H1 (cell line): ENCODE results near the gene MMEL1. TPM values are rescaled to one million over a fixed set of nuclear protein-coding genes. Genes with fewer than 3 reads are reported as not detected.

Source experiments
- CTCF ChIA-PET: fragments of 300-600 bp; sonication (Branson Sonifier 250); formaldehyde crosslinking; loops from one replicate; lab custom pipeline; 2021; ENCODE audit not compliant: partially characterized antibody; lab: Charles Lee
- POLR2A ChIA-PET: fragments of 300-600 bp; sonication (Branson Sonifier 250); formaldehyde crosslinking; loops from one replicate; lab custom pipeline; 2021; ENCODE audit warnings: inconsistent platforms; ENCODE audit not compliant: partially characterized antibody; lab: Charles Lee
- DNase-seq, 2 experiments: peaks; one replicate each; pipeline versions ENCODE4 v3.0.0 to v3.0.0-alpha.2; 2010 to 2022; ENCODE audit warnings: low spot score in 2 of 2, low read depth in 1 of 2, mixed read lengths in 1 of 2
- FAIRE-seq: peaks from 2 replicates; lab custom pipeline; 2011; peaks lifted over from hg19 to GRCh38; lab: Jason Lieb, UNC
- H2AFZ ChIP-seq: 2 replicates; pipeline ENCODE4 v1.8.1; 2012; ENCODE audit warnings: low read length, inconsistent platforms
- H2AK5ac ChIP-seq: 2 replicates; pipeline ENCODE4 v1.6.1; 2013; ENCODE audit warnings: low read depth, low read length
- H2BK120ac ChIP-seq: replicated peaks from 2 replicates; pipeline ENCODE3; 2013; ENCODE audit warnings: low read depth, low read length, inconsistent platforms
- H2BK12ac ChIP-seq: 2 replicates; pipeline ENCODE4 v1.6.1; 2013; ENCODE audit warnings: low read depth, low read length
- H2BK15ac ChIP-seq: 2 replicates; pipeline ENCODE4 v1.6.1; 2013; ENCODE audit warnings: low read length
- H2BK20ac ChIP-seq: 2 replicates; pipeline ENCODE4 v1.6.1; 2013; ENCODE audit warnings: low read length
- H2BK5ac ChIP-seq: 2 replicates; pipeline ENCODE4 v1.6.1; 2013; ENCODE audit warnings: low read depth, low read length
- H3K14ac ChIP-seq: 2 replicates; pipeline ENCODE4 v1.6.1; 2013; ENCODE audit warnings: inconsistent platforms; ENCODE audit not compliant: insufficient read length
- H3K18ac ChIP-seq: 2 replicates; pipeline ENCODE4 v1.6.1; 2013; ENCODE audit warnings: low read length; ENCODE audit errors: extremely low read depth
- H3K23ac ChIP-seq: 2 replicates; pipeline ENCODE4 v1.6.1; 2013; ENCODE audit warnings: inconsistent platforms; ENCODE audit not compliant: insufficient read length
- H3K23me2 ChIP-seq: 2 replicates; pipeline ENCODE4 v1.6.1; 2013; ENCODE audit warnings: low read depth, low read length
- H3K27ac ChIP-seq: 2 replicates; pipeline ENCODE4 v1.6.1; 2011; ENCODE audit warnings: low read depth, low read length, inconsistent platforms
- H3K27me3 ChIP-seq, 4 experiments: replicated peaks in 1 of 4; 1 replicate in 1 of 4; 2 replicates in 3 of 4; pipeline versions ENCODE4 v1.6.1 to v1.8.1; 2011 to 2013; ENCODE audit warnings: low read length in 3 of 4, mild to moderate bottlenecking in 3 of 4, inconsistent platforms in 2 of 4, mixed read lengths in 2 of 4, moderate library complexity in 1 of 4; ENCODE audit not compliant: control insufficient read depth in 3 of 4, insufficient read depth in 3 of 4; ENCODE audit errors: extremely low read depth in 1 of 4
- H3K36me3 ChIP-seq, 4 experiments: 2 replicates each; pipeline versions ENCODE4 v1.6.1 to v1.8.1; 2011 to 2013; ENCODE audit warnings: mild to moderate bottlenecking in 4 of 4, low read length in 3 of 4, moderate library complexity in 2 of 4, control low read depth in 1 of 4, inconsistent platforms in 1 of 4; ENCODE audit not compliant: insufficient read depth in 4 of 4, control insufficient read depth in 2 of 4
- H3K4ac ChIP-seq: replicated peaks from 2 replicates; pipeline ENCODE3; 2013; ENCODE audit warnings: low read length, low read depth, mixed read lengths, inconsistent platforms; ENCODE audit not compliant: insufficient read length
- H3K4me1 ChIP-seq, 4 experiments: replicated peaks in 1 of 4; 1 replicate in 1 of 4; 2 replicates in 3 of 4; pipeline versions ENCODE4 v1.6.1 to v1.8.1; 2011 to 2013; ENCODE audit warnings: low read length in 3 of 4, inconsistent platforms in 2 of 4, mixed read lengths in 1 of 4; ENCODE audit not compliant: insufficient read depth in 4 of 4, control insufficient read depth in 3 of 4
- H3K4me2 ChIP-seq, 2 experiments: 2 replicates each; pipeline versions ENCODE4 v1.6.1 to v1.8.1; 2011 to 2013; ENCODE audit warnings: low read depth in 2 of 2, low read length in 2 of 2, control low read depth in 1 of 2, inconsistent platforms in 1 of 2, mild to moderate bottlenecking in 1 of 2; ENCODE audit not compliant: insufficient read depth in 1 of 2
- H3K4me3 ChIP-seq, 4 experiments: fragments of 200-600, 300-600 bp in 1 of 4; sonication (generic), shearing (Covaris generic), sonication (Bioruptor Twin) in 1 of 4; 2 replicates each; pipeline versions ENCODE4 v1.5.1 to v1.8.1; 2011 to 2016; ENCODE audit warnings: low read length in 4 of 4, low read depth in 3 of 4, control low read depth in 2 of 4, inconsistent platforms in 2 of 4, mild to moderate bottlenecking in 2 of 4, mixed read lengths in 1 of 4, moderate library complexity in 1 of 4; ENCODE audit not compliant: insufficient read depth in 2 of 4; ENCODE audit errors: extremely low read depth in 1 of 4
- H3K56ac ChIP-seq: replicated peaks from 2 replicates; pipeline ENCODE3; 2013; ENCODE audit warnings: low read depth, mild to moderate bottlenecking, mixed read lengths, low read length, inconsistent platforms; ENCODE audit not compliant: insufficient read length
- H3K79me1 ChIP-seq: 2 replicates; pipeline ENCODE4 v1.6.1; 2013; ENCODE audit warnings: low read depth, low read length, control low read depth
- H3K79me2 ChIP-seq, 2 experiments: 2 replicates each; pipeline versions ENCODE4 v1.6.1 to v1.8.1; 2012 to 2013; ENCODE audit warnings: low read length in 2 of 2, mild to moderate bottlenecking in 2 of 2, inconsistent platforms in 1 of 2; ENCODE audit not compliant: insufficient read depth in 2 of 2, control insufficient read depth in 1 of 2
- H3K9ac ChIP-seq, 4 experiments: replicated peaks in 1 of 4; 1 replicate in 1 of 4; 2 replicates in 3 of 4; pipeline versions ENCODE4 v1.6.1 to v1.8.1; 2011 to 2013; ENCODE audit warnings: low read depth in 3 of 4, low read length in 3 of 4, control low read depth in 2 of 4, mild to moderate bottlenecking in 2 of 4, moderate library complexity in 2 of 4, inconsistent platforms in 1 of 4; ENCODE audit errors: extremely low read depth in 1 of 4
- H3K9me3 ChIP-seq, 2 experiments: 2 replicates each; pipeline versions ENCODE4 v1.6.1 to v1.8.1; 2012 to 2013; ENCODE audit warnings: mild to moderate bottlenecking in 2 of 2, moderate library complexity in 2 of 2, control low read depth in 1 of 2, inconsistent platforms in 1 of 2, low read depth in 1 of 2, low read length in 1 of 2, mixed read lengths in 1 of 2; ENCODE audit not compliant: insufficient read depth in 2 of 2
- H4K20me1 ChIP-seq, 2 experiments: replicated peaks in 1 of 2; 2 replicates each; pipeline versions ENCODE3 to v1.8.1; 2011 to 2013; ENCODE audit warnings: inconsistent platforms in 2 of 2, low read length in 2 of 2, mild to moderate bottlenecking in 1 of 2; ENCODE audit not compliant: insufficient read depth in 2 of 2, control insufficient read depth in 1 of 2
- H4K5ac ChIP-seq: 2 replicates; pipeline ENCODE4 v1.6.1; 2013; ENCODE audit warnings: low read length, low read depth, mixed read lengths, inconsistent platforms; ENCODE audit not compliant: insufficient read length
- H4K8ac ChIP-seq: 2 replicates; pipeline ENCODE4 v1.8.0; 2013; ENCODE audit warnings: mild to moderate bottlenecking, moderate library complexity, low read length, inconsistent platforms; ENCODE audit not compliant: insufficient read depth; ENCODE audit errors: extremely low read depth
- H4K91ac ChIP-seq: replicated peaks from 2 replicates; pipeline ENCODE3; 2013; ENCODE audit warnings: low read length, mixed read lengths, inconsistent platforms; ENCODE audit not compliant: insufficient read length
- EGR1 ChIP-seq: IDR thresholded peaks from 2 replicates; pipeline ENCODE4 v1.6.1; 2011; ENCODE audit warnings: low read depth, low read length, borderline replicate concordance
- EZH2 ChIP-seq: fragments of 200-600 bp; sonication (generic); IDR thresholded peaks from 2 replicates; pipeline ENCODE4 v1.7.1; 2012; ENCODE audit warnings: low read depth, mild to moderate bottlenecking, moderate library complexity, low read length, inconsistent platforms; ENCODE audit not compliant: severe bottlenecking
- HDAC6 ChIP-seq: IDR thresholded peaks from one replicate; pipeline ENCODE4 v1.7.1; 2012; ENCODE audit warnings: low read depth, mild to moderate bottlenecking, inconsistent platforms, low read length, moderate library complexity
- KDM4A ChIP-seq: IDR thresholded peaks from one replicate; pipeline ENCODE4 v1.7.1; 2012; ENCODE audit warnings: low read depth, mild to moderate bottlenecking, moderate library complexity, low read length, inconsistent platforms; ENCODE audit not compliant: severe bottlenecking
- SIN3A ChIP-seq, 2 experiments: IDR thresholded peaks in 1 of 2; conservative IDR thresholded peaks in 1 of 2; 2 replicates each; pipeline ENCODE4 v1.6.1; 2011 to 2012; ENCODE audit warnings: low read length in 2 of 2, improper control_type of control experiment in 1 of 2, low read depth in 1 of 2, mild to moderate bottlenecking in 1 of 2
- SRF ChIP-seq: IDR thresholded peaks from 2 replicates; pipeline ENCODE4 v1.6.1; 2011; ENCODE audit warnings: mild to moderate bottlenecking, low read depth, low read length, moderate library complexity
- WGBS, 2 experiments: shearing (Covaris generic) in 1 of 2; methylation state at CpG; one replicate each; pipeline versions ENCODE4 v1.1.6 to v1.1.7; 2013 to 2015; ENCODE audit warnings: low lambda C conversion rate in 2 of 2, mixed read lengths in 2 of 2, inconsistent platforms in 1 of 2, low coverage in 1 of 2, missing lambda C conversion rate in 1 of 2; ENCODE audit not compliant: insufficient replicate concordance in 2 of 2, insufficient coverage in 1 of 2, insufficient read length in 1 of 2; ENCODE audit errors: extremely low coverage in 1 of 2, missing lambda C conversion rate in 1 of 2; 5-methylcytosine and 5-hydroxymethylcytosine counted together
- polyA plus RNA-seq, 7 experiments: library from polyadenylated mRNA; depleted of rRNA in 3 of 7; stranded (reverse) in 5 of 7; unstranded in 2 of 7; fragments of >200 nt in 5 of 7; fragments of 200-250 nt in 2 of 7; gene quantifications; 1 replicate in 5 of 7; 2 replicates in 1 of 7; 4 replicates in 1 of 7; pipeline versions ENCODE4 v1.2.1 to v1.2.3, GENCODE V29; 2011 to 2013; ENCODE audit warnings: missing spikeins in 2 of 7, mixed read lengths in 2 of 7
- total RNA-seq: library from RNA; stranded (reverse); fragmentation: NEBNext Ultra II Directional; extraction: Animal tissue kit (Norgen Biotek cat#: 25700); gene quantifications from 2 replicates; pipeline ENCODE4 v1.2.1, GENCODE V29; 2021
- TF ChIP-seq, protein P1 (sequence below): IDR thresholded peaks from 2 replicates; pipeline ENCODE4 v1.6.1; 2012; ENCODE audit warnings: inconsistent platforms

Gene MMEL1
- total and polyA plus RNA-seq, 2 of the 8 experiments (the other 6 are each of a cell fraction or from before 2014, with no cell fraction given): 0.91 to 1.7 TPM

DNA sequence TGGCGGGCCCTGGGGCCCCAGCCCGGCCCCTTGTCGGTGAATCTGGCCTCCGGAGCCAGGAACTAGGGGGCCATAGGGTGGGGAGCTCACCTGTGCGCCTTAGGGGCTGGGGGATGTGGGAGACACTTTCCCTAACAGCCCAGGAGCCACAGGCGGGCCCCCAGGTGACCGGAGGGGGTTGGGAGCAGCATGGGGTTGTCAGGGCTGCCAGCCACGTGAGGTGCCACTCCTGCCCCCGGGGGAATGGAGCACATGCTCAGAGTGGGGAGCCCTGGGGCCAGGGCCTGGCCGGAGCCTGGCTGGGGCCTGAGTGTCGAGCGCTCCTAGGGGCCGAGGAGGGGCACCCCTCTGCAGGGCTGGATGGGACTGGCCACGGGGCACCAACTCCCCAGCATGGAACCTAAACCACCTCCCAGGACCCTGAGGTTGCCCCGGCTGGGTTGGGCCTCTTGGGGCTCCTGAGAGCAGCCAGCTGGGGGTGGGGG, 26.4 kb downstream of the MMEL1 start:
- ChIA-PET CTCF (interaction anchor here (0.6 kb wide), 1 partner anchor 1648 kb away, joined by 3 read pairs; no protein-coding TSS in a partner anchor), POLR2A (no interaction called here)
- TF ChIP-seq, protein P1, sequence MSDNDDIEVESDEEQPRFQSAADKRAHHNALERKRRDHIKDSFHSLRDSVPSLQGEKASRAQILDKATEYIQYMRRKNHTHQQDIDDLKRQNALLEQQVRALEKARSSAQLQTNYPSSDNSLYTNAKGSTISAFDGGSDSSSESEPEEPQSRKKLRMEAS: no peak
- TF ChIP-seq KDM4A (no peak), SRF (no peak), EZH2 (no peak), EGR1 (no peak), HDAC6 (no peak), SIN3A (conservative IDR thresholded peaks at IDR 0.05 in 1 of 2, IDR thresholded peaks at IDR 0.05 in 1 of 2; ENCODE audit: low read depth in 1 of 2, low read length in 2 of 2) (no peak)
- Histone ChIP-seq H3K27me3 (0 out of 7 replicates have a peak, but pooled peaks cover 0 to 3% (median 0%) of the 10 kb centered on the region in 4 experiments), H2AFZ (no peak overlapping the region), H4K8ac (no peak overlapping the region; the same call in 1 of the 2 replicates), H3K4me1 (no peaks in the 10 kb centered on the region; a peak in 2 of 7 replicates), H3K4me2 (no peak overlapping the region), H3K36me3 (no peaks in the 10 kb centered on the region), H3K4ac (no peak overlapping the region), H3K23ac (no peak overlapping the region), H3K23me2 (no peaks in the 10 kb centered on the region), H2BK20ac (no peak overlapping the region), H3K9me3 (no peaks in the 10 kb centered on the region), H4K5ac (no peak overlapping the region), H2BK12ac (no peak overlapping the region), H3K4me3 (no peak overlapping the region), H3K27ac (no peak overlapping the region), H2BK120ac (no peak overlapping the region), H3K9ac (no peak overlapping the region), H2AK5ac (no peak overlapping the region), H3K79me2 (no peaks in the 10 kb centered on the region), H3K56ac (no peak overlapping the region), H4K20me1 (no peaks in the 10 kb centered on the region), H3K18ac (no peak overlapping the region), H2BK5ac (no peak overlapping the region), H4K91ac (no peak overlapping the region), H2BK15ac (no peak overlapping the region), H3K14ac (no peak overlapping the region), H3K79me1 (no peaks in the 10 kb centered on the region)
- DNase-seq: peak in 1 of 2 experiments; percentile 35
- FAIRE-seq: no peak
- 89% methylated on average over 9 of the region's 15 CpGs; no CpG with 5 or more reads in 1 of the 2 experiments for WGBS, 2 experiments
